NCI-H2171 treated with DMSO at 0.1 percent for 48 hours (cell line): ENCODE results near the gene TCFL5.
A peak's percentile ranks its signal among the peaks of the same experiment; 100 is the strongest.
"Not testable (repeated sequence)": the region's sequence is repeated elsewhere in the genome, so short reads cannot be mapped to it uniquely, and the experiment has no call there.

Experiments used
- DNase-seq: peaks from one replicate; lab custom pipeline; 2025; lab: John Stamatoyannopoulos, UW

The TCFL5 gene

DNA sequence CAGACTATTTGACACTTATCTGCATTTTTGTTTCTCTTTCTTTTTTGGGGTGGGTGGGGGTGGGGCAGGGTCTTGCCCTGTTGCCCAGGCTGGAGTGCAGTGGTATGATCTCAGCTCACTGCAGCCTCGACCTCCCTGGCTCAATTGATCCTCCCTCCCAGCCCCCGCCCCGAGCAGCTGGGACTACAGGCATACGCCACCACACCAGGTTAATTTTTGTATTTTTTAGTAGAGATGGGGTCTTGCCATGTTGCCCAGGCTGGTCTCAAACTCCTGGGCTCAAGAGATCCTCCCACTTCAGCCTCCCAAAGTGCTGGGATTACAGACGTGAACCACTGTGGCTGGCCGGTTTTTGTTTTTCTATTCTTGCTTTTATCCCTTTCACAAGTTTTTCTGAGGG is 8.3 kb downstream of the TCFL5 start:
- not testable (repeated sequence) for DNase-seq

DNA sequence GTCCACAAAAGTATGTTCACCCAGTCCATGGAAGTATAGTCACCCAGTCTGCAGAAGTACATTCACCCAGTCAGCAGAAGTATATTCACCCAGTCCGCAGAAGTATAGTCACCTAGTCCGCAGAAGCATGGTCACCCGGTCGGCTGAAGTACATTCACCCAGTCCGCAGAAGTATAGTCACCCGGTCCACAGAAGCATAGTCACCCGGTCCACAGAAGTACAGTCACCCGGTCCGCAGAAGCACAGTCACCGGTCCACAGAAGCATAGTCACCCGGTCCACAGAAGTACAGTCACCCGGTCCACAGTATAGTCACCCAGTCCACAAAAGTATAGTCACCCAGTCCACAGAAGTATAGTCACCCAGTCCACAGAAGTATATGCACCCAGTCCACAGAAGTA is 8.8 kb downstream of the TCFL5 start:
- no peak for DNase-seq

DNA sequence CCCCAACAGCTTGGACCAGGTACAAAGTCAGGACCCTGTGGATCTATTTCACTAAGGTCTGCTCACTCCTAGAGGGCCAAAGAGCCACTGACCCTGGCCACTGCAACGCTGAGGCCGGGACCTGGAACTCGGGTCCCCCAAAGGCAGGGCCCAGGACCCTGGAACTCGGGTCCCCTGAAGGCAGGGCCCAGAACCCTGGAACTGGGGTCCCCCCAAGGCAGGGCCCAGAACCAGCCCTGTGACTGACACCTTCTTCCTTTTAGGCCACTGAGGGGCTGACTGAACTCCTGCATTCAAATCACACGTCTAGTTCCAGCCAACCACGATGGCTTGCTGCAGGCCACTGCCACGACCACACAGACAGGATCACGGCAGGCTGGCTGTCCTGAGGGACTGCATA is 9.4 kb downstream of the TCFL5 start:
- no peak for DNase-seq

DNA sequence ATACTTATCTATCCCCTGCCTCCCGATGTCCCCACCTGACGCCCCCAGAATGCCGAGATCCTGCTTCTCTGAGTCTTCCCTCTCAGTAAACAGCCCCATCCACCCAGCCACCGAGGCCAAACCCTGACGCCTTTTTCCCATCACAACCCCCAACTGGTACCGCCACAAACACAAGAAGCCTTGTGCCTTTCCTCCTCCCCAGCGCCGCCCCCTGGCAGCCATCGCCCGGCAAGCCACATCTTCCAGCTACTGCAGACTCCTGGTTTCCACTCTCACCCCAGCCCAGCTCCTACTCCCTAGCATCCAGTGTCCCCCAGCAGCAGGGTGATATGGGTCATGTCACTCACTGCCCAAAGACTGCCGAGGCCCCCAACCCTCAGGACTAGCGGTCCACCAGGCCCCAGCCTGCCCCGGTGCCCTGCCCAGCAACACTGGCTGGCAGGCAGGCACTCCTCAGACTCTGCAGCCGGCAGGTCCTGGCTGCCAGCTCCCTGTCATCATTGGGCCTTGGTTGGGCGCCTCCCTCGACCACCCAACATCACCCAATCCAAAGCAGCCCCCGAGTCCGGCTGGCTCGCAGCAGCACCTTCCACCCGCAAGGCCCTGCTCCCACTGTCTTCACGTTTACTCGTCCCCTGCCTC is 11.2 kb downstream of the TCFL5 start:
- no peak for DNase-seq

DNA sequence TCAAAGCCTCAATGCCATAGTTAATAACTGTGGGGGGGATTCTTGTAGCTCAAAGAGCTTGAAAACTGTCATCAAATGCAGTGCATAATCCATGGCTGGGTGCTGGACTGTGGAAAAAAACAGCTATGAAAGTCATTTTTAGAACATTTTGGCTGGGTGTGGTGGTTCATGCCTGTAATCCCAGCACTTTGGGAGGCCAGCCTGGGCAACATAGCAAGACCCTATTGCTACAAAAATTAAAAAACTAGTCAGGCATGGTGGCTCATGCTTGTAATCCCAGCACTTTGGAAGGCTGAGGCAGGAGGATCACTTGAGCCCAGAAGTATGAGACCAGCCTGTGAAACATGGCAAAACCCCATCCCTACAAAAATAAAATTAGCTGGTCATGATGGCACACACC is 12.2 kb downstream of the TCFL5 start:
- no peak for DNase-seq

DNA sequence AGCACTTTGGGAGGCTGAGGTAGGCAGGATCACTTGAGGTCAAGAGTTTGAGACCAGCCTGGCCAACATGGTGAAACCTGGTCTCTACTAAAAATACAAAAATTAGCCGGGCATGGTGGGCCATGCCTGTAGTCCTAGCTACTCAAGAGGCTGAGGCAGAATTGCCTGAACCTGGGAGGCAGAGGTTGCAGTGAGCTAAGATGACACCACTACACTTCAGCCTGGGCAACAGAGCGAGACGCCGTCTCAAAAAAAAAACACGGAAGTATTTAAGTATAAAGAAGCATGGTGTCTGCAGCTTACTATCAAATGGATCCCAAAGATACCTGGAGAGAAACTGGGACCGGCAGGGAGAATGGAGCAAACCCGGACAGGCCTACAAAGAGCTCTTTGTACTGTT is 12.7 kb downstream of the TCFL5 start:
- not testable (repeated sequence) for DNase-seq

DNA sequence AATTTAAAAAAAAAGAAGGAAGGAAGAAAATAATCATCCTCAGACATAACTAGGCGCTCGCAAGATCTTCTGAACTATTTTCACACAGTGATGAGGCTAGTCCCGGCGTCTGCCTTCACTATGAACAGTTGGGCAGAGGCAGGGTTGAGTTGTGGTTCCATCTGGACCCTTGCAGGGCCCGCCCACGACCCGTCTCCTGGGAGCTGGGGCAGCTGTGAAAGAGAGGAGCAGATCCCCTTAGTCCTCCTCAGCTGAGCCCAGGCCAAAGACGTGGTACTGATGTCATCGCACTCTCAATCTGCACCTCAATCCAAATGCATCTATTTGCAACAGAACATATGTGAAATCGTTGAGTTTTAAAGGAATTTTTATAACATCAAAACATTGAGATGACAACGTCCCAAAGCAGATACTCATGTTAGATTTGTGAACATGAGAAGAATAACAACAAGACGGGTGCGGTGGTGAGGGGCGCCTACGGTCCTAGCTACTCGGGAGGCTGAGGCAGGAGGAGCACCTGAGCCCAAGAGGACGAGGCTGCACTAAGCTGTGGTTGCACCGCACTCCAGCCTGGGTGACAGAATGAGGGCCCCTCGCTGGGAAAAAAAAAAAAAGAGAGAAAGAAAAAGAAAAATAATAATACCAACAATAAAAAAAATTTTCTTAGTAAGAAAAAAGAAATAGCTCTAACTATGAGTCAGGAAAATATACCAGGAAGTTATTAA is 15.3 kb downstream of the TCFL5 start:
- peak; percentile 98 for DNase-seq

DNA sequence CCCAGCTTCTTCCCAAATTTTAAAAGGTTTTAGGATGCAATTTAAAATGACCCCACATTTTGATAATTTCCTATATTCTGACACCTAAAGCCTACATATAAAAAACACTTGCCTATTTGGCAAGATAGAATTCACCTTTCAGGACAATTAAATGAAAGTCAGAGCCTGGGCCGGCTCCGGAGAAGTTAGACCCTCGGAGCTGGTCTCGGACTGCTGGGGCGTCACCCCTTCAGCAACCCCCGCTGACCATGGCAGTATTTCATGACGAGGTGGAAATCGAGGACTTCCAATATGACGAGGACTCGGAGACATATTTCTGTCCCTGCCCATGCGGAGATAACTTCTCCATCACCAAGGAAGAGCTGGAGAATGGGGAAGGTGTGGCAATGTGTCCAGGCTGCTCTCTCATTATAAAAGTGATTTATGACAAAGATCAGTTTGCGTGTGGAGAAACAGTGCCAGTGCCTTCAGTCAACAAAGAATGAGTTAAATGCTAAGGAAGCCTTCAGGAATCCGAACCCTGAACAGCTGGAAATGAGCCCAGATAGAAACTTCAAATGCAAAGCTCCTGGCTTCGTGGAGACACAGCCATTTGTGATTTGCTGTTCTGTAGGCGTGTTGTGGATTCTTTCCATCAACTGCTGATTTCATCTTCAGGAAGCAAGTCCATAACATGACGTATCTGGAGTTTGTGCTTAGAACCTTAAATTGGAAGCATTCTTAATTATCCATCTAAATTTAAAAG is 16.0 kb downstream of the TCFL5 start:
- DNase-seq = no peak

DNA sequence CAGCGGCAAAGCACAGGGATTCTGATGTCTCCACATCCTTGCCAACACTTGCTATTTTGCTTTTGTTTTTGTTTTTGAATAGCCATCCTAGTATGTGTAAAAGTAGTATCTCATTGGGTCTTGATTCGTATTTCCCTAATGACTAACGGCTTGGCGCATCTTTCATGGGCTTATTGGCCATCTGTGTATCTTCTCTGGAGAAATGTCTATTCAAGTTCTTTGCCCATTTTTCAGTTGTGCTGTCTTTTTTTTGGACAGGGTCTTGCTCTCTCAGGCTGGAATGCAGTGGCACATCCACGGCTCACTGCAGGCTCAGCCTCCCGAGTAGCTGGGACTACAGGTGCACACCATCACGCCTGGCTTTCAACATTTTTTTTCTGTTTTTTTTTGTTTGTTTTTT is 17.4 kb downstream of the TCFL5 start:
- DNase-seq = no peak

DNA sequence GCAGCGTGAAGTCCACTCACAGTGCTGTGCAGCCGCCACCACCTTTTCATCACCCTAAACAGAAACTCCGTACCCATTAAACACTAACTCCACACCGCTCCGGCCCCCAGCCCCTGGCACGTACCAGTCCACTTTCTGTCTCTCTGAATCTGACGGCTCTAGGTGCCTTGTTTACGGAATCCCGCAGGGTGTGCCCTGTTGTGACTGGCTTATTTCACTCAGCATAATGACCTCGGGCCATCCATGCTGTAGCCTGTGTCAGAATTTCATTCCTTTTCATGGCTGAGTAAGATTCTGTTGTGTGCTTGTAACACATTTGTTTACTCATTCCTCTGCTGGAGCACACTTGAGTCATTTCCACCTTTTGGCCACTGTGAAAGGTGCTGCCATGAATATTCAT is 18.0 kb downstream of the TCFL5 start:
- DNase-seq = no peak

DNA sequence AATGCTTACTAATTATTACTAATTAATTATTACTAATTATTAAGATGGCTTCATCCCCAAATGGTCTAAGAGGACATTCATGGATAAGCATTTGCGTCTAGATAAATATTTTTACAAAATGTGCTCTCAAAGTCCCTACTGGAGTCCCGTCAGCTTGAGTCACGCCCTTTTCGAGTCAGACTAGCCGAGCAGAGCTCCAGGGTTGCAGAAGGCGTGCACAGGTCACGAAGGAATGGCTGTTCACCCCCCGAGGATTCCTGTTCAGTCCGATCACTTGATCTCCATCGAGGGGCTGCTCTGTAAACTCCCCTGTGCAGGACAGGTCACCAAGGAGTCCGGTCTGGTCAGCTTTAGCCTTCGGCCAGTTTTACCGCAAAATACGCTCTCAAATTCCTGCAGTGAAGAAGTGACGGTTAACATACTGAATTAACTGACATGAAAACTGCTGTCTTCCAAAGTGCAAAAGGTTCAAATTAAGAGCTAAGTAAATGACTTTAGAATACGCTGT is 19.9 kb downstream of the TCFL5 start:
- no peak for DNase-seq

DNA sequence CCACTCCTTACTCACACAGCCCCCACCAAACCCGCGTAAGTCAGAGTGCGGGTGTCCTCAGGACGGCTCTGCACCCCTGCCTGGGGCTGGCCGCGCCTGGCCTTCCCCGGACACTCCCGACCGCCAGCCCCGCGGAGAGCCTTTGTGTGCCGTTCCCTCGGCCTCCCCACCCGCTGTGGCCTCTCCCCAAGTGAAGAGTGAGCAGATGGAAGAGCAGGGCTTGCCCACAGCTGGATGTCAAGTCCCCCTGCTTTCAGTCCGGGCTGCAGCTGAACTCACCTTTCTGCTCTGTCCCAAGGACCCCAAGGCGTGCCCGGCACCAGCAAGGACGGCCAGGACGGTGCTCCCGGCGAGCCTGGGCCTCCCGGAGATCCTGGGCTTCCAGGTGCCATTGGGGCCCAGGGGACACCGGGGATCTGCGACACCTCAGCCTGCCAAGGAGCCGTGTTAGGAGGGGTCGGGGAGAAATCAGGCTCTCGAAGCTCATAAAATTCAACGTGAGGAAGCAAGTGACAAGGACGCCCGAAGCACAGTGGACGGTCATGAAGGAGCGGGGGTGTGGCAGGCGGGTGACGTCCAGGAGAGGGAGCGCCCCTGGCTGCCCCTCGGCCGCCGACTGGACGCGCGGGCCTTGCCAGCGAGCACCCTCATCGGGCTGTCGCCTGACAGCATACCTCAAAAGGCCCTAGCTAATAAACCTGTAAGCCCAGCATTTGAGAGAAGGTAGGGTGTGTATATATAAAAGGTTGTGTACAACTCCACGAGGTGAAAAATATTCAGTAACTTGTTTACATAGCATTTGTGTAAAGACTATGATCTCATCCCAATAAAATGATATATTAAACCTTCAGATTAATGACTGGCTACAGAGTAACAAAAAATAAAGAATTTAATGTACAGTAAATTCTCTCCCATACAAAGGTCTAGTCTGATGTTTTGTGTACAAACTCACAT is 21.1 kb downstream of the TCFL5 start:
- peak; percentile 42 for DNase-seq

DNA sequence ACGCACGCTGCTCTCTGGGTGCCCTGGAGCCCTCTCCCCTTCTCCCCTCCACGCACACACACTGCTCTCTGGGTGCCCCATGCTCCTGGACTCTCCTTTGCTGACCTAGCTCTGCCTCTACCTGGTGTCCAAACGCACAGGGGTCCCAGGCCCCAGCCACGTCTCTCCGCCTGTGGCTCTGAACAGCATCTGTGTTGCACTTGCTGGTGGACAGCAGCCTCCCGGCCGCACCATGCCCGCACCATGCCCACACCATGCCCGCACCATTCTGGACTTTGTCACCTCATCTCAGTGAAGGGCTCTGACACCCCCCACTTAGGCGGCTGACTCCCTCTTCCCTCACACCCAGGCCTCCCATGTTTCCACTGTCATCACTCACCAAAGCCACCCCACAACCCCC is 21.8 kb downstream of the TCFL5 start:
- DNase-seq = no peak

DNA sequence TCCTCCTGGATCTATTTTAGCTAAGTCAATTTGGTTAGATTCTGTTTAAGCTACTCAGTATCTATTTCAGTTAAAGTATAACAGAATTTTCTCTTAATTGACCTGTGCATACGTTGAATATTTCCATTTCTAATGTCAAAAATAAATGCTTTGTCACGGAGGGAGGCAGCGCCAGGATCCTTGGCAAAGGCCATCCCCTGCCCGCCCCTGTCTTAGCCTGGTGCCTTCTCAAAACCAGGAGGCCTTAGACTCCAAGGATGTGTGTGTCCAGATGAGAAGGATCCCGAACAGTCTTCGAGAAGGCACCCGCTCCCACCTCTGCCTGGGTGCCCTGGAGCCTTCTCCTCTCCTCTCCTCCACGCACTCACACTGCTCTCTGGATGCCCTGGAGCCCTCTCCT is 22.4 kb downstream of the TCFL5 start:
- no peak for DNase-seq

DNA sequence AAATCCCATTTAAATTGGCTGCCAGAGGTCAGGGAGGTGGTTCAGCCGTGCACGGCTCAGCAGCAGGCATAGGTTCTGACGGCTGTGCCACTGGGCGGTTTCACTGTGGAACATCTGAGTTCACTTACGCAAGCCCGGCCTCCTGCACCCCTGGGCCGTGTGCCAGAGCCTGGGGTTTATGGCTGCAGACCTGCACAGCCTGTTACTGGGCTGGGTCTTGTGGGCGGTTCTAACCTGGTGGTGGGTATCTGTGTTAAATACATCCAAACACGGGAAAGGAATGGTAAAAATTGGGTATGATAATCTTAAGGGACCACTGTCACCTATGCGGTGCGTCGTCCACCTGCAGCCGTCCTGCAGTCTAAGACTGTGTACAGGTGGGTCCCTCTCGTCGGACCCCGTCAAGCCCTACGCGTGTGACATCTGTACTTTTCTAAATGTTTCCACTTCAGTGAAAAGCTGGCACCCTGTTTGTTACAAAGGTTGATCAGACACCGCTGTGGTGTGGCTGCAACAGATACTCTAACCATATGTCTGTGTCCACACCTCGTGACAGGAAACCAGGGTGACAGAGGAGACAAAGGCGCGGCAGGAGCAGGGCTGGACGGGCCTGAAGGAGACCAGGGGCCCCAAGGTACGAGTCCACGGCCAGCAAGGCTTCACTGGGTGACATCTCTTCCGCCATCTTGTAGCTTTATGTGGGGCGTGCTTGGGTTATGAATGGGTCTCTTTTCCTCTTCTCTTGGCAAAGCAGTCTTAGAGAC is 23.3 kb downstream of the TCFL5 start:
- DNase-seq = peak; percentile 97

DNA sequence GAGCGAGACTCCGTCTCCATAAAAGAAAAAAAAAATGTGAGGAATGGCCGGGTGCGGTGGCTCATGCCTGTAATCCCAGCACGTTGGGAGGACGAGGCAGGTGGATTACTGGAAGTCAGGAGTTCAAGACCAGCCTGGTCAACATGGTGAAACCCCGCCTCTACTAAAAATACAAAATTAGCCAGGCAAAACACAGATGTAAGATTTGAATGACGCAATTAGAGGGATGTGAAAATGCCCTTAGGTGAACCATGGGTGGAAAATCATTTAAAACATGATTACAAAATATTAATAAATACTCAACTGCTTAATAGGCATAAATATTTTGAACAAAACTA is 23.9 kb downstream of the TCFL5 start:
- DNase-seq = no peak

DNA sequence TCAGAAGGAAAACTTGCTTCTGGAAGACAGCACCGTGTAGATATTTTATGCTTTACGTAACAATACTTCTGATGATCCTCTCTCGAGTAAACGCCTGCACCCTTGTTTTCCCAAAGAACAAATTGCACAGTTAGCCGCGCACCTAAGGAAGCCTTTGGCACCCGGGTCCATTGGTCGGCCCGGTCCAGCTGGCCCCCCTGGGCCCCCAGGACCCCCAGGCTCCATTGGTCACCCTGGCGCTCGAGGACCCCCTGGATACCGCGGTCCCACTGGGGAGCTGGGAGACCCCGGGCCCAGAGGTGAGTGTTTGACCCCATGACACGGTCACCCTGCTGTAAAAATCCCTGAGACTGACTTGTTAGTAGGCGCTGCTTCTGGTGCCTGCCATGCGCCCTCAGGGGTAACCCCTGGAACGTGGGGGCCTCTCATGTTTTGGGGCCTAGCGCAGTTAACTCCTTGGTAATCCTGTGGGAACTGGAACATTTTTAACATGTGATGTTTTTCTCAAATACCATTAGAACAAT is 24.6 kb downstream of the TCFL5 start:
- no peak for DNase-seq

DNA sequence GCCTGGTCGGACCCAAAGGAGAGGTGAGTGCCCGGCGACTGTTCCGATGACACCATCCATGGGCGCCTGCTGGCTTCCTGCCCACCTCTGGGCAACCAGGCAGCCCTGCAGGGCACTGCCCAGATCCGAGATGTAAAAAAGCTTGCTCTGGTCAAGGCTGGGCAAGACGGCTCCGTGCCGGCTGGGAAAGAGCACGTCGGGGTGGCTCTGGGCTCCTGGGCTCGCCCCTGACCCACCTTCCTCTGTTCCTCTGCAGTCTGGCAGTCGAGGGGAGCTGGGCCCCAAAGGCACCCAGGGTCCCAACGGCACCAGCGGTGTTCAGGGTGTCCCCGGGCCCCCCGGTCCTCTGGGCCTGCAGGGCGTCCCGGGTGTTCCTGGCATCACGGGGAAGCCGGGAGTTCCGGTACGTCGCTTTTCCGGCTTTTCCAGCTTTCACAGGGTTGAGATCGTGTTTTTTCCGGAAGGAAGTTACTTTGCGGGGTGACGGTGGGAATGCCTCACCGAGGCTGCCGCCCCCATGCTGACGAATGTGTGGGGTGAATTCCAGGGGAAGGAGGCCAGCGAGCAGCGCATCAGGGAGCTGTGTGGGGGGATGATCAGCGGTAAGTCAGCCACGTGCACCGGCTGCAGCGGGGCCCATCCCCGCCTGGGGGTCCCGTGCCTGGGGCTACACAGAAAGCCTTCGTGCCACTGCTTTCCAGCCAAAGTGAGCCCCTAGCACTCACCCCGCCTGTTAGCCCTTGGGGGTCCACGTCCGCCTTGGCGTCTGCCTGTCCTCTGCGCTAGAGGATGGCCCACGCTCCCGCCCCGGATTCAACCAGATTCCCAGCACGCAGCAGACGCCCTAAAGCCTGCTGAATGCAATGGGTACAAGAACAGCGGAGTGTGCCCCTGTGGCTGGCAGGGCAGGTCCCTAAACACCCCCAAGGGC is 25.4 kb downstream of the TCFL5 start:
- no peak for DNase-seq

DNA sequence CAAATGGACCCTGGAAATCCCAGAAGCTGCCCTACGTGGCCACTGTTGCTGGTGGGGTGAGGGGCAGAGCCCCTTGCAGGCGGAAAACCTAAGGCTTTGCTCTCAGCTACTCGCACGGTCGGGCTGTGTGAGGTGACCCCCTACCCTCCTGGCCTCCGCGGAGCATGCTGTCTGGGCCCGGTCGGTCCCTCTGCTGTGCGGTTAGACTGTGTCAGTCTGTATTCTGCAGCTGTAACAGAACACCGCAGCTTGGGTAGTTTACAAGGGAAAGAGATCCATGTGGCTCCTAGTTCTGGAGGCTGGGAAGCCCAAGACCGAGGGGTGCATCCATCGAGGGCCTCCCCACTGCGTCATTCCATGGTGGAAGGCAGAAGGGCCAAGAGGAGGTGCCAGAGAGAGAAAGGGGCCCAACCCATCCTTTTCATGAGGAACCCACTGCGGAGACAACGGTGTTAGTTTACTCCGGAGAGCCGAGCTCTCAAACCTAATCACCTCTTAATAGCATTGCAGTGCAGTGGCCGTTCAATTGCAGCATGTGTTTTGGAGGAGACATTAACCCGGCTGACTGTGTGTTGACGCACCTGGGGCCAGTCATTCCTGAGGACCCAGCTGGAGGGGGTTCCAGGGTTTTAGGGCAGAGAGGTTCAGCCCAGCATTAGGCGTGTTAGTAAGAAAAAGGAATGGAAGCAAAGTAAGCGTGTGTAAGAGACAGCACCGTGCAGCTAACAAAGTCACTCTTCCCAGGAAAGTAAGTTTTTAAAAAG is 26.5 kb downstream of the TCFL5 start:
- no peak for DNase-seq
